SK-N-SH (cell line): Measurements from ENCODE around the gene DBH. TPM values are rescaled to one million over a fixed set of nuclear protein-coding genes. Genes with fewer than 3 reads are reported as not detected.
A peak's percentile ranks its signal among the peaks of the same experiment; 100 is the strongest.

Experiments used
- CTCF ChIA-PET: fragments of 300-600, 350-600 bp; formaldehyde crosslinking; extraction: SDS; loops from one replicate; lab custom pipeline; 2021; lab: Yijun Ruan, JAX
- POLR2A ChIA-PET: fragments of 350-600 bp; sonication (Branson Sonifier 250); formaldehyde crosslinking; extraction: SDS; loops from one replicate; lab custom pipeline; 2020; ENCODE audit warnings: antibody characterized with exemption, inconsistent platforms; lab: Yijun Ruan, JAX
- DNase-seq: peaks from one replicate; pipeline ENCODE4 v3.0.0; 2012
- H2AFZ ChIP-seq: fragments of 200-600 bp; sonication (generic); 2 replicates; pipeline ENCODE4 v1.8.1; 2016; ENCODE audit warnings: antibody characterized with exemption, mild to moderate bottlenecking, low read depth
- H3F3A ChIP-seq: fragments of 200-600 bp; sonication (generic); replicated peaks from 2 replicates; pipeline ENCODE3; 2016; ENCODE audit warnings: antibody characterized with exemption, mild to moderate bottlenecking; ENCODE audit not compliant: insufficient read depth
- H3K27ac ChIP-seq, 2 experiments: fragments of 200-500 bp in 1 of 2; fragments of 200-600 bp in 1 of 2; sonication (Bioruptor generic) in 1 of 2; sonication (generic), shearing (Covaris generic) in 1 of 2; 2 replicates each; pipeline versions ENCODE4 v1.5.1 to v1.6.1; 2014 to 2016; ENCODE audit warnings: low read depth in 2 of 2, inconsistent platforms in 1 of 2, low read length in 1 of 2, mild to moderate bottlenecking in 1 of 2, mixed read lengths in 1 of 2
- H3K27me3 ChIP-seq: fragments of 200-600 bp; sonication (generic), shearing (Covaris generic); 2 replicates; pipeline ENCODE4 v1.6.1; 2016; ENCODE audit warnings: mixed run types; ENCODE audit not compliant: insufficient read depth
- H3K36me3 ChIP-seq, 2 experiments: fragments of 200-500 bp in 1 of 2; fragments of 200-600 bp in 1 of 2; sonication (Bioruptor generic) in 1 of 2; sonication (generic) in 1 of 2; replicated peaks in 1 of 2; 2 replicates each; pipeline versions ENCODE3 to v1.5.1; 2014 to 2016; ENCODE audit warnings: low read length in 1 of 2, mild to moderate bottlenecking in 1 of 2; ENCODE audit not compliant: insufficient read depth in 2 of 2, control insufficient read depth in 1 of 2
- H3K4me1 ChIP-seq, 2 experiments: fragments of 200-500 bp in 1 of 2; fragments of 200-600 bp in 1 of 2; sonication (Bioruptor generic) in 1 of 2; sonication (generic), shearing (Covaris generic) in 1 of 2; 2 replicates each; pipeline versions ENCODE4 v1.5.1 to v1.6.1; 2014 to 2016; ENCODE audit warnings: low read depth in 1 of 2, low read length in 1 of 2, mixed run types in 1 of 2; ENCODE audit not compliant: insufficient read depth in 2 of 2, control insufficient read depth in 1 of 2
- H3K4me2 ChIP-seq: fragments of 200-600 bp; sonication (generic), shearing (Covaris generic); 2 replicates; pipeline ENCODE4 v1.6.1; 2017; ENCODE audit warnings: mixed run types
- H3K4me3 ChIP-seq, 2 experiments: fragments of 200-500 bp in 1 of 2; fragments of 200-600 bp in 1 of 2; sonication (Bioruptor generic) in 1 of 2; sonication (generic), shearing (Covaris generic) in 1 of 2; 2 replicates each; pipeline versions ENCODE4 v1.5.1 to v1.8.1; 2014 to 2016; ENCODE audit warnings: low read depth in 2 of 2, inconsistent platforms in 1 of 2, low read length in 1 of 2, mild to moderate bottlenecking in 1 of 2, mixed read lengths in 1 of 2, moderate library complexity in 1 of 2
- H3K79me2 ChIP-seq: fragments of 200-600 bp; sonication (generic); 2 replicates; pipeline ENCODE4 v1.8.1; 2017; ENCODE audit warnings: mild to moderate bottlenecking; ENCODE audit not compliant: insufficient read depth
- H3K9ac ChIP-seq: fragments of 200-600 bp; sonication (generic); 2 replicates; pipeline ENCODE4 v1.6.1; 2017; ENCODE audit warnings: mixed run types
- H3K9me2 ChIP-seq: fragments of 200-600 bp; sonication (generic); 2 replicates; pipeline ENCODE4 v1.6.1; 2017; ENCODE audit warnings: mixed run types
- H3K9me3 ChIP-seq: fragments of 200-600 bp; sonication (generic); 2 replicates; pipeline ENCODE4 v1.6.1; 2017; ENCODE audit warnings: mixed run types, mild to moderate bottlenecking, moderate library complexity
- H4K20me1 ChIP-seq: fragments of 200-600 bp; sonication (generic); 2 replicates; pipeline ENCODE4 v1.6.1; 2017; ENCODE audit warnings: mild to moderate bottlenecking, mixed run types; ENCODE audit not compliant: insufficient read depth
- ELF1 ChIP-seq: IDR thresholded peaks from 2 replicates; pipeline ENCODE4 v1.4.0; 2012
- EZH2phosphoT487 ChIP-seq: fragments of 200-600 bp; sonication (generic); IDR thresholded peaks from 2 replicates; pipeline ENCODE4 v1.6.1; 2017; ENCODE audit warnings: low read depth, mixed run types, mild to moderate bottlenecking, antibody characterized with exemption, moderate library complexity, borderline replicate concordance
- FOSL2 ChIP-seq: IDR thresholded peaks from 2 replicates; pipeline ENCODE4 v1.4.0; 2012; ENCODE audit warnings: low read depth, mild to moderate bottlenecking, moderate library complexity, borderline replicate concordance
- FOXJ3 ChIP-seq: sonication (generic); formaldehyde crosslinking; IDR thresholded peaks from 2 replicates; pipeline ENCODE4 v1.5.1; 2020; ENCODE audit warnings: mild to moderate bottlenecking, missing genetic modification reagents
- FOXM1 ChIP-seq: IDR thresholded peaks from 2 replicates; pipeline ENCODE4 v1.4.0; 2012; ENCODE audit warnings: low read depth, mild to moderate bottlenecking
- MEF2A ChIP-seq: IDR thresholded peaks from 2 replicates; pipeline ENCODE4 v1.4.0; 2012; ENCODE audit warnings: low read depth, borderline replicate concordance
- NFIC ChIP-seq: IDR thresholded peaks from 2 replicates; pipeline ENCODE4 v1.4.0; 2012; ENCODE audit warnings: borderline replicate concordance
- SIN3A ChIP-seq: IDR thresholded peaks from 2 replicates; pipeline ENCODE4 v1.6.1; 2012; ENCODE audit warnings: low read depth, mild to moderate bottlenecking, low read length, moderate library complexity, borderline replicate concordance
- TAF1 ChIP-seq: IDR thresholded peaks from 2 replicates; pipeline ENCODE4 v1.6.1; 2012; ENCODE audit warnings: low read depth, mild to moderate bottlenecking, low read length, moderate library complexity, borderline replicate concordance
- YY1 ChIP-seq: IDR thresholded peaks from 2 replicates; pipeline ENCODE4 v1.4.0; 2012; ENCODE audit warnings: low read depth, mild to moderate bottlenecking
- WGBS: methylation state at CpG from one replicate; pipeline ENCODE4 v1.1.6; 2017; ENCODE audit warnings: low lambda C conversion rate; 5-methylcytosine and 5-hydroxymethylcytosine counted together
- polyA plus RNA-seq, 3 experiments: library from polyadenylated mRNA; depleted of rRNA; stranded (reverse); fragments of >200 nt; gene quantifications; 2 replicates each; pipeline ENCODE4 v1.2.3, GENCODE V29; 2012
- TF ChIP-seq, protein P1 (sequence below): IDR thresholded peaks from 2 replicates; pipeline ENCODE4 v1.4.0; 2012; ENCODE audit warnings: low read depth, borderline replicate concordance
- TF ChIP-seq, protein P2 (sequence below): IDR thresholded peaks from 2 replicates; pipeline ENCODE4; 2012
- TF ChIP-seq, protein P3 (sequence below): IDR thresholded peaks from 2 replicates; pipeline ENCODE4 v1.4.0; 2012; ENCODE audit warnings: low read depth, borderline replicate concordance
- TF ChIP-seq, protein P4 (sequence below): IDR thresholded peaks from 2 replicates; pipeline ENCODE4 v1.6.1; 2012; ENCODE audit warnings: mild to moderate bottlenecking, low read depth, low read length, moderate library complexity

Gene DBH
- polyA plus RNA-seq, 1 of the 3 experiments (the other 2 are of a cell fraction): 0.92 TPM

DNA sequence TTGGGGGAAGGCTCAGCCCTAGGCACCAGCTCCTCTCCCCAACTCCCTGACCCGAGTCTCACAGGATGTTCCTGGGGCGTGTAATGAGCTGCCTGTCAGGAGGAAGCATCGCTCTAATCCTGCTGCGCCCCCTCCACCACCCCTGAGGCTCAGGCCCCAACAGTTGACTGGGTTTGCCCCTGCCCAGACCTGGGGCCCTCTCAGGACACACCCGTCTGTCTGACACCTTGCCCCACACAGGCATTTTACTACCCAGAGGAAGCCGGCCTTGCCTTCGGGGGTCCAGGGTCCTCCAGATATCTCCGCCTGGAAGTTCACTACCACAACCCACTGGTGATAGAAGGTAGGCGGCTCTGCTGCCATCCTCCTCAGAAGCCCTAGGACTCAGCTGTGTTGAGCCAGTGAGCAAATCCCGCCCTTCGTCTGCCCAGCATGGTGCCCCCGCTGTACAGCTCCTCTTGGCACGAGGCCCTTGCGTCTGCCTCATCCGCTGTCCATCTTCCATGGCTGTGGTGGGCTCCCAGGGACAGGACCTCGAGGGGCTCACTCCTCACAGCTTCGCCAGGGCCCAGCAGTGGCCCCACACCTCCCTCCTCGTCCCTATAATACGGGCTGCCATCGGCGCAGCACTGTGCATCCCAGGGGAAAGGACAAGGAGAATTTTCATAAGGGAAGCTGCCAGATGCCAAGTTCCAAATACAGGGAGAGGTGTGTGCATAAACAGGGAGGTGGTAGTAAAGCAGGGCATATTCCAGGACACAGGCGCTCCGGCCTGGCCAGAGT is 8.0 kb downstream of the DBH start (continued):
- TF ChIP-seq, protein P1, sequence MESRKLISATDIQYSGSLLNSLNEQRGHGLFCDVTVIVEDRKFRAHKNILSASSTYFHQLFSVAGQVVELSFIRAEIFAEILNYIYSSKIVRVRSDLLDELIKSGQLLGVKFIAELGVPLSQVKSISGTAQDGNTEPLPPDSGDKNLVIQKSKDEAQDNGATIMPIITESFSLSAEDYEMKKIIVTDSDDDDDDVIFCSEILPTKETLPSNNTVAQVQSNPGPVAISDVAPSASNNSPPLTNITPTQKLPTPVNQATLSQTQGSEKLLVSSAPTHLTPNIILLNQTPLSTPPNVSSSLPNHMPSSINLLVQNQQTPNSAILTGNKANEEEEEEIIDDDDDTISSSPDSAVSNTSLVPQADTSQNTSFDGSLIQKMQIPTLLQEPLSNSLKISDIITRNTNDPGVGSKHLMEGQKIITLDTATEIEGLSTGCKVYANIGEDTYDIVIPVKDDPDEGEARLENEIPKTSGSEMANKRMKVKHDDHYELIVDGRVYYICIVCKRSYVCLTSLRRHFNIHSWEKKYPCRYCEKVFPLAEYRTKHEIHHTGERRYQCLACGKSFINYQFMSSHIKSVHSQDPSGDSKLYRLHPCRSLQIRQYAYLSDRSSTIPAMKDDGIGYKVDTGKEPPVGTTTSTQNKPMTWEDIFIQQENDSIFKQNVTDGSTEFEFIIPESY: no peak
- TF ChIP-seq FOXJ3 (no peak), FOXM1 (no peak), MEF2A (no peak), YY1 (no peak), NFIC (no peak)

DNA sequence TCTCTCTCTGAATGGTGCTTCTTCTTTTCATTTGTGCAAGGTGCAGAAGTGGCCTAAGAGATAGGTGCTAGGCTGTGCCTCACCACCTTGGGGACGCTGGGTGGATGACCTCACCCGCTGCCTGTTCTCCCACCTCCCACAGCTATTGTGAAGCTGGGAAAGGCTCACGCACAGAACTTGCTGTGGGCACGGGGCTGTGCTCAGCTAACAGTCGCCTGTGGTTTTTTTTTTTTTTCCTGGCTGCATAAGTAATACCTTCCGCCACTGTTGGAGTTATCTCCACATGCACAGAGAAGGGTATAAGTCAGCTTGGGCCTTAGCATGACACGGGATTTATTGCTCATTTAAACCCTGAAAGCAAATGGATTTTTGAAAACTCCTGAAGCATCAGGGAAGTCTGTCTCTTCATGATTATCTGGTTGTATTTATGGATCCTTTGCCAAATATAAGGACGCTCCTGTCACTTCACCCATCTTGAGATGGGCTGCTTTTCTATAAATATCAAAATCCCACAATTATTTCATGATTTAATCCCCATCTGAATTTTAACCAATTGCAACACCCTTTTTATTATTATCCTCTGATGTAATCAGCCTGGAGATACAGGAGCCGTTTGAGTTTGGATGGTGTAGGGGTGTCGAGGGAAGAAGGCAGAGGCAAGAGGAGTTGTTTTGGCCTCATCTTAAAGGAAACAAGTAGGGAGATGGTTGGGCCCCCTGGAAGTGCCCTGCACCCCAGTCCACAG is 9.0 kb downstream of the DBH start:
- Histone ChIP-seq H3K9me2 (no peaks in the 10 kb centered on the region), H3K4me1 (peaks cover 0 to 75% of the 10 kb centered on the region in 2 experiments; a peak in 1 of 4 replicates), H3F3A (no peaks in the 10 kb centered on the region), H4K20me1 (no peaks in the 10 kb centered on the region), H3K36me3 (peaks cover 0 to 9% of the 10 kb centered on the region in 2 experiments), H2AFZ (no peak overlapping the region), H3K4me3 (no peak overlapping the region; a peak in 1 of 4 replicates), H3K27ac (peak overlapping the region in 1 of 2 experiments; percentile 55; a peak in 2 of 4 replicates), H3K9ac (no peak overlapping the region), H3K9me3 (no peaks in the 10 kb centered on the region), H3K27me3 (peaks cover 20% of the 10 kb centered on the region; the same call in 1 of the 2 replicates), H3K4me2 (no peak overlapping the region), H3K79me2 (no peaks in the 10 kb centered on the region)
- ChIA-PET CTCF (no interaction called here), POLR2A (interaction anchor here (0.6 to 16.4 kb wide), 5 partner anchors 9 to 36 kb away, joined by 3 to 261 read pairs (median 5); partner anchors contain the start of genes DBH and FAM163B)
- no peak for TF ChIP-seq FOSL2
- TF ChIP-seq, protein P2, sequence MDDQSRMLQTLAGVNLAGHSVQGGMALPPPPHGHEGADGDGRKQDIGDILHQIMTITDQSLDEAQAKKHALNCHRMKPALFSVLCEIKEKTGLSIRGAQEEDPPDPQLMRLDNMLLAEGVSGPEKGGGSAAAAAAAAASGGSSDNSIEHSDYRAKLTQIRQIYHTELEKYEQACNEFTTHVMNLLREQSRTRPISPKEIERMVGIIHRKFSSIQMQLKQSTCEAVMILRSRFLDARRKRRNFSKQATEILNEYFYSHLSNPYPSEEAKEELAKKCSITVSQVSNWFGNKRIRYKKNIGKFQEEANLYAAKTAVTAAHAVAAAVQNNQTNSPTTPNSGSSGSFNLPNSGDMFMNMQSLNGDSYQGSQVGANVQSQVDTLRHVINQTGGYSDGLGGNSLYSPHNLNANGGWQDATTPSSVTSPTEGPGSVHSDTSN: no peak
- TF ChIP-seq, protein P1: no peak
- no peak for TF ChIP-seq TAF1
- TF ChIP-seq, protein P3, sequence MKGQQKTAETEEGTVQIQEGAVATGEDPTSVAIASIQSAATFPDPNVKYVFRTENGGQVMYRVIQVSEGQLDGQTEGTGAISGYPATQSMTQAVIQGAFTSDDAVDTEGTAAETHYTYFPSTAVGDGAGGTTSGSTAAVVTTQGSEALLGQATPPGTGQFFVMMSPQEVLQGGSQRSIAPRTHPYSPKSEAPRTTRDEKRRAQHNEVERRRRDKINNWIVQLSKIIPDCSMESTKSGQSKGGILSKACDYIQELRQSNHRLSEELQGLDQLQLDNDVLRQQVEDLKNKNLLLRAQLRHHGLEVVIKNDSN: no peak
- TF ChIP-seq ELF1: no peak
- no peak for TF ChIP-seq EZH2phosphoT487
- no peak for TF ChIP-seq SIN3A
- TF ChIP-seq, protein P4, sequence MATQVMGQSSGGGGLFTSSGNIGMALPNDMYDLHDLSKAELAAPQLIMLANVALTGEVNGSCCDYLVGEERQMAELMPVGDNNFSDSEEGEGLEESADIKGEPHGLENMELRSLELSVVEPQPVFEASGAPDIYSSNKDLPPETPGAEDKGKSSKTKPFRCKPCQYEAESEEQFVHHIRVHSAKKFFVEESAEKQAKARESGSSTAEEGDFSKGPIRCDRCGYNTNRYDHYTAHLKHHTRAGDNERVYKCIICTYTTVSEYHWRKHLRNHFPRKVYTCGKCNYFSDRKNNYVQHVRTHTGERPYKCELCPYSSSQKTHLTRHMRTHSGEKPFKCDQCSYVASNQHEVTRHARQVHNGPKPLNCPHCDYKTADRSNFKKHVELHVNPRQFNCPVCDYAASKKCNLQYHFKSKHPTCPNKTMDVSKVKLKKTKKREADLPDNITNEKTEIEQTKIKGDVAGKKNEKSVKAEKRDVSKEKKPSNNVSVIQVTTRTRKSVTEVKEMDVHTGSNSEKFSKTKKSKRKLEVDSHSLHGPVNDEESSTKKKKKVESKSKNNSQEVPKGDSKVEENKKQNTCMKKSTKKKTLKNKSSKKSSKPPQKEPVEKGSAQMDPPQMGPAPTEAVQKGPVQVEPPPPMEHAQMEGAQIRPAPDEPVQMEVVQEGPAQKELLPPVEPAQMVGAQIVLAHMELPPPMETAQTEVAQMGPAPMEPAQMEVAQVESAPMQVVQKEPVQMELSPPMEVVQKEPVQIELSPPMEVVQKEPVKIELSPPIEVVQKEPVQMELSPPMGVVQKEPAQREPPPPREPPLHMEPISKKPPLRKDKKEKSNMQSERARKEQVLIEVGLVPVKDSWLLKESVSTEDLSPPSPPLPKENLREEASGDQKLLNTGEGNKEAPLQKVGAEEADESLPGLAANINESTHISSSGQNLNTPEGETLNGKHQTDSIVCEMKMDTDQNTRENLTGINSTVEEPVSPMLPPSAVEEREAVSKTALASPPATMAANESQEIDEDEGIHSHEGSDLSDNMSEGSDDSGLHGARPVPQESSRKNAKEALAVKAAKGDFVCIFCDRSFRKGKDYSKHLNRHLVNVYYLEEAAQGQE: no peak
- no peak for DNase-seq
- WGBS: 52% methylated on average over 9 of the region's 10 CpGs
